ENCODE measurements around the gene TRMT10B. TPM values are rescaled to one million over a fixed set of nuclear protein-coding genes. Genes with fewer than 3 reads are reported as not detected.

Gene TRMT10B
- total RNA-seq, 1 donor from 2014 or later, result 4.2 TPM

DNA sequence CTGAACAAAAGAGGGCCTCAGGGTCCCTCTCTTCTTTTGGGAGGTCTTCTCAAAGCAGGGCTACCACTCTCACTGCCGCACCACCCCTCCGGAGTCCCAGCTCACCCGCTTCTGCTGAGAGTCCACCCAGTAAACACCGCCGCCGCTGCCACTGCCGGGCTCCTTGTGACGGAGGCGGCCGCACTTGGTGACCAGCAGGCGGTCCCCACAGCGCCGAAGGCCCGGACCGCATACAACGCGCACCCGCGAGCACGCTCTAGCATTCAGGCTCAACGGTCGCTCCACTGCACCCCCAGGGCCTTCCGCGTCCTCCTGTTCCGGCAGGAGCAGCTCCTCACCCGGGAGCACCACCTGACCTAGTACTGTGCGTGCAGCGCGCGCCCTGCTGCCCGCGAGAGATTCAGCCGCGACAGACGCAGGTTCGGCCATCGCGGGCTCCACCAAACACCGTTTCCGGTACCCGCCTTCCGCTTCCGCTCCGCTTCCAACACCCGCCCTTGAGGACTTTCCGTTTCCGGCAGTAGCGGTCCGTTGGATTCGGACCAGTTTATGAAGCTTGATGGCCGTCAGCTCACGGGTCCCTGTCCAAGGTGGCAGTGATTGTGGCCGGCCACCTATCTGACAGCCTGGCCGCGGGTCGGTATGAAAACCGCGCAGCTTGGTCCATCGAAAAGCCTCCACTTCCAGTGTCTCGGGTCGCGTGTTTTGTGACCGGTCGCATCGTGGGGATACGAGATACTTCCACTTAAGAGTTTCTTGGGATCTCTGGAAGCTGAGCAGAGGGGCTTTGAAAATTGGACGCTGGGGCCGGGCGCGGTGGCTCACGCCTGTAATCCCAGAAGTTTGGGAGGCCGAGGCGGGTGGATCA lies 31.2 kb downstream of the TRMT10B start, which contains the start of gene EXOSC3:
Gene EXOSC3, minus strand, starts transcription at position 449 of the 868 bp plus-strand sequence. Its CDS starts 20 bp downstream, at position 429.
- TF ChIP-seq, protein P1, sequence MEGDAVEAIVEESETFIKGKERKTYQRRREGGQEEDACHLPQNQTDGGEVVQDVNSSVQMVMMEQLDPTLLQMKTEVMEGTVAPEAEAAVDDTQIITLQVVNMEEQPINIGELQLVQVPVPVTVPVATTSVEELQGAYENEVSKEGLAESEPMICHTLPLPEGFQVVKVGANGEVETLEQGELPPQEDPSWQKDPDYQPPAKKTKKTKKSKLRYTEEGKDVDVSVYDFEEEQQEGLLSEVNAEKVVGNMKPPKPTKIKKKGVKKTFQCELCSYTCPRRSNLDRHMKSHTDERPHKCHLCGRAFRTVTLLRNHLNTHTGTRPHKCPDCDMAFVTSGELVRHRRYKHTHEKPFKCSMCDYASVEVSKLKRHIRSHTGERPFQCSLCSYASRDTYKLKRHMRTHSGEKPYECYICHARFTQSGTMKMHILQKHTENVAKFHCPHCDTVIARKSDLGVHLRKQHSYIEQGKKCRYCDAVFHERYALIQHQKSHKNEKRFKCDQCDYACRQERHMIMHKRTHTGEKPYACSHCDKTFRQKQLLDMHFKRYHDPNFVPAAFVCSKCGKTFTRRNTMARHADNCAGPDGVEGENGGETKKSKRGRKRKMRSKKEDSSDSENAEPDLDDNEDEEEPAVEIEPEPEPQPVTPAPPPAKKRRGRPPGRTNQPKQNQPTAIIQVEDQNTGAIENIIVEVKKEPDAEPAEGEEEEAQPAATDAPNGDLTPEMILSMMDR (IDR thresholded peaks at IDR 0.05; ENCODE audit: insufficient read depth, low read length, poor library complexity, severe bottlenecking), result peak; percentile 7
- DNase-seq (ENCODE audit: low read depth), result peak; percentile 65
- peaks cover 1% of the 10 kb centered on the region for H3K36me3 ChIP-seq (ENCODE audit: control insufficient read depth, insufficient read depth, low read length)
- no peaks in the 10 kb centered on the region for H3K27me3 ChIP-seq (ENCODE audit: control insufficient read depth, insufficient read depth, low read length)
- H3K4me3 ChIP-seq (ENCODE audit: low read depth, low read length), result peak within 1 kb of the TSS; percentile 65

DNA sequence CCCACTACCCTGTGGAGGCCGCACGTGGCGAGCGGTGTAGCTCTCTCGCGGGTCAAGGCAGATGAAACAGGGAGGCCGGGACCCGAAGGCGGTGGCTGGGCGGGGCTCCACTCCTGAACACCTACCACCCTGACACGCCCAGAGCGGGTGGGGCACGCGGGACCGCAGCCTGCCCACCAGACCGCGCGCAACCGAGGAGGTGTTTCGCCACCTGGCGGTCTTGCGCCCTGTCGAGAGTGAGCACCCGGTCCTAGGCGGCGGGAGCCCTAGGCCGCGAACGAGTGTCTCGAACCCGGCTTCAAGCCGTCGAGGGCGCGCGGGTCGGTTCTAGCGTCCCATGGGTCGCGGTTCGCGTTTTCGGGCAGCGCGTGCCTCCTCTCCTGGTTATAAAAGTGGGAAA lies 33.5 kb downstream of the TRMT10B start:
- H3K4me3 ChIP-seq (ENCODE audit: low read depth, low read length), result no peak overlapping the region
- H3K36me3 ChIP-seq (ENCODE audit: control insufficient read depth, insufficient read depth, low read length), result peaks cover 1% of the 10 kb centered on the region
- H3K27me3 ChIP-seq (ENCODE audit: control insufficient read depth, insufficient read depth, low read length), result no peaks in the 10 kb centered on the region
- no peak for DNase-seq (ENCODE audit: low read depth)
- TF ChIP-seq, protein P1 (IDR thresholded peaks at IDR 0.05; ENCODE audit: insufficient read depth, low read length, poor library complexity, severe bottlenecking), result no peak

GRCh38 chr9:37788332-37788731 lies 34.7 kb downstream of the TRMT10B start:
- DNase-seq (ENCODE audit: low read depth), result no peak
- TF ChIP-seq, protein P1 (IDR thresholded peaks at IDR 0.05; ENCODE audit: insufficient read depth, low read length, poor library complexity, severe bottlenecking), result no peak
- no peaks in the 10 kb centered on the region for H3K36me3 ChIP-seq (ENCODE audit: control insufficient read depth, insufficient read depth, low read length)
- H3K27me3 ChIP-seq (ENCODE audit: control insufficient read depth, insufficient read depth, low read length), result no peaks in the 10 kb centered on the region
- H3K4me3 ChIP-seq (ENCODE audit: low read depth, low read length), result no peak overlapping the region

- no peaks in the 10 kb centered on the region for H3K27me3 ChIP-seq (ENCODE audit: control insufficient read depth, insufficient read depth, low read length)
Observed at GRCh38 chr9:37790096-37790495, 36.5 kb downstream of the TRMT10B start.

DNA sequence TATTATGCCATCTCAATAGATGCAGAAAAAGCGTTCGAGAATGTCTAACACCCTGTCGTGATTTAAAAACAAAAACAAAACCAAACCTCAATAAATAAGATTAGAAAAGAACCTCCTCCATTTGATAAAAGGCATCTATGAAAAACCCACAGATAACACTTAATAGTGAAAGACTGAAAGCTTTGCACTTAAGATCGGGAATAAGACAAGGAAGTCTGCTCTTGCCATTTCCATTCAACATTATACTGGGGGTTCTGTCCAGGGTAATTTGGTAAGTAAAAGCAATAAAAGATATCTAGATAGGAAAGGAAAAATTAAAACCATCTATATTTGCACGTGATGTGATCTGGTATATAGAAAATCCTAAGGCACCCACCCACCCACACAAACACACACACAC lies 38.5 kb downstream of the TRMT10B start:
- TF ChIP-seq, protein P1 (IDR thresholded peaks at IDR 0.05; ENCODE audit: insufficient read depth, low read length, poor library complexity, severe bottlenecking), result no peak
- no peak for DNase-seq (ENCODE audit: low read depth)
- no peaks in the 10 kb centered on the region for H3K36me3 ChIP-seq (ENCODE audit: control insufficient read depth, insufficient read depth, low read length)
- no peaks in the 10 kb centered on the region for H3K27me3 ChIP-seq (ENCODE audit: control insufficient read depth, insufficient read depth, low read length)
- no peak overlapping the region for H3K4me3 ChIP-seq (ENCODE audit: low read depth, low read length)

More at GRCh38 chr9:37790096-37790495, 36.5 kb downstream of the TRMT10B start:
- DNase-seq (ENCODE audit: low read depth), result no peak
- no peaks in the 10 kb centered on the region for H3K36me3 ChIP-seq (ENCODE audit: control insufficient read depth, insufficient read depth, low read length)
- TF ChIP-seq, protein P1 (IDR thresholded peaks at IDR 0.05; ENCODE audit: insufficient read depth, low read length, poor library complexity, severe bottlenecking), result no peak
- H3K4me3 ChIP-seq (ENCODE audit: low read depth, low read length), result no peak overlapping the region
